ENCODE data around the gene RSPH1.

DNA sequence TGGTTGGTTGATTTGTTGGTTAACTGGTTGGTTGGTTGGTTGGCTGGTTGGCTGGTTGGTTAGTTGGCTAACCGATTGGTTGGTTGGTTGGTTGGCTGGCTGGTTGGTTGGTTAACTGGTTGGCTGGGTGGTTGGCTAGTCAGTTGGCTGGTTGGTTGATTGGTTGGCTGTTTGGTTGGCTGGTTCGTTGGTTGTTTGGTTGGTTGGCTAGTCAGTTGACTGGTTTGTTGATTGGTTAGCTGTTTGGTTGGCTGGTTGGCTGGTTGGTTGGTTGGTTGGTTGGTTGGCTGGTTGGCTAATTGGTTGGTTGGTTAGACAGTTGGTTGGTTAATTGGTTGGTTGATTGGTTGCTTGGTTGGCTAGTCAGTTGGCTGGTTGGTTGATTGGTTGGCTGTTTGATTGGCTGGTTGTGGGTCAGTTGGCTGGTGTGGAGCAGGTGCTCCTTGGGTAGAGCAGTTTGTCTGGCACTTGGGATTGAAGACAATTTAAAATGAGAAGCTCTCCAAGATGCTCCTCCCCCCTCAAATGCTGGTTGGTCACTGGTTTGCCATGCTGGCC, 6.9 kb downstream of the RSPH1 start:
- TF ChIP-seq, protein P1, sequence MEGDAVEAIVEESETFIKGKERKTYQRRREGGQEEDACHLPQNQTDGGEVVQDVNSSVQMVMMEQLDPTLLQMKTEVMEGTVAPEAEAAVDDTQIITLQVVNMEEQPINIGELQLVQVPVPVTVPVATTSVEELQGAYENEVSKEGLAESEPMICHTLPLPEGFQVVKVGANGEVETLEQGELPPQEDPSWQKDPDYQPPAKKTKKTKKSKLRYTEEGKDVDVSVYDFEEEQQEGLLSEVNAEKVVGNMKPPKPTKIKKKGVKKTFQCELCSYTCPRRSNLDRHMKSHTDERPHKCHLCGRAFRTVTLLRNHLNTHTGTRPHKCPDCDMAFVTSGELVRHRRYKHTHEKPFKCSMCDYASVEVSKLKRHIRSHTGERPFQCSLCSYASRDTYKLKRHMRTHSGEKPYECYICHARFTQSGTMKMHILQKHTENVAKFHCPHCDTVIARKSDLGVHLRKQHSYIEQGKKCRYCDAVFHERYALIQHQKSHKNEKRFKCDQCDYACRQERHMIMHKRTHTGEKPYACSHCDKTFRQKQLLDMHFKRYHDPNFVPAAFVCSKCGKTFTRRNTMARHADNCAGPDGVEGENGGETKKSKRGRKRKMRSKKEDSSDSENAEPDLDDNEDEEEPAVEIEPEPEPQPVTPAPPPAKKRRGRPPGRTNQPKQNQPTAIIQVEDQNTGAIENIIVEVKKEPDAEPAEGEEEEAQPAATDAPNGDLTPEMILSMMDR (IDR thresholded peaks at IDR 0.05): no peak
- TF ChIP-seq POLR2AphosphoS5 (IDR thresholded peaks at IDR 0.05; ENCODE audit: low read depth, low read length) (no peak), SIN3A (IDR thresholded peaks at IDR 0.05; ENCODE audit: borderline replicate concordance, low read depth, low read length) (no peak), FOXM1 (IDR thresholded peaks at IDR 0.05; ENCODE audit: low read depth) (no peak), RFX5 (IDR thresholded peaks at IDR 0.05; ENCODE audit: low read length) (no peak), TAF1 (IDR thresholded peaks at IDR 0.05; ENCODE audit: borderline replicate concordance, low read depth, low read length) (no peak), MXI1 (IDR thresholded peaks at IDR 0.05; ENCODE audit: low read depth, low read length) (no peak), MAX (IDR thresholded peaks at IDR 0.05; ENCODE audit: low read depth) (no peak), NFIC (IDR thresholded peaks at IDR 0.05; ENCODE audit: borderline replicate concordance) (no peak), FOXJ3 (CRISPR knock-in tag; IDR thresholded peaks at IDR 0.05) (no peak), EP300 (IDR thresholded peaks at IDR 0.05; ENCODE audit: borderline replicate concordance in 1 of 2, low read depth in 1 of 2, low read length in 1 of 2) (no peak), YY1 (IDR thresholded peaks at IDR 0.05; ENCODE audit: low read depth) (no peak), TEAD4 (IDR thresholded peaks at IDR 0.05; ENCODE audit: borderline replicate concordance, insufficient read depth) (no peak)
